Activated T-helper 1 cell treated with Interleukin-2 at 50 U/mL for 16 hours (primary cell): ENCODE results near the gene NEIL1.
A peak's percentile ranks its signal among the peaks of the same experiment; 100 is the strongest.
"Not testable (repeated sequence)": the region's sequence is repeated elsewhere in the genome, so short reads cannot be mapped to it uniquely, and the experiment has no call there.

Source experiments
- DNase-seq: peaks from one replicate; pipeline ENCODE4 v3.0.0-alpha.2; 2020; ENCODE audit warnings: low read depth

The NEIL1 gene, protein sequence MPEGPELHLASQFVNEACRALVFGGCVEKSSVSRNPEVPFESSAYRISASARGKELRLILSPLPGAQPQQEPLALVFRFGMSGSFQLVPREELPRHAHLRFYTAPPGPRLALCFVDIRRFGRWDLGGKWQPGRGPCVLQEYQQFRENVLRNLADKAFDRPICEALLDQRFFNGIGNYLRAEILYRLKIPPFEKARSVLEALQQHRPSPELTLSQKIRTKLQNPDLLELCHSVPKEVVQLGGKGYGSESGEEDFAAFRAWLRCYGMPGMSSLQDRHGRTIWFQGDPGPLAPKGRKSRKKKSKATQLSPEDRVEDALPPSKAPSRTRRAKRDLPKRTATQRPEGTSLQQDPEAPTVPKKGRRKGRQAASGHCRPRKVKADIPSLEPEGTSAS

DNA sequence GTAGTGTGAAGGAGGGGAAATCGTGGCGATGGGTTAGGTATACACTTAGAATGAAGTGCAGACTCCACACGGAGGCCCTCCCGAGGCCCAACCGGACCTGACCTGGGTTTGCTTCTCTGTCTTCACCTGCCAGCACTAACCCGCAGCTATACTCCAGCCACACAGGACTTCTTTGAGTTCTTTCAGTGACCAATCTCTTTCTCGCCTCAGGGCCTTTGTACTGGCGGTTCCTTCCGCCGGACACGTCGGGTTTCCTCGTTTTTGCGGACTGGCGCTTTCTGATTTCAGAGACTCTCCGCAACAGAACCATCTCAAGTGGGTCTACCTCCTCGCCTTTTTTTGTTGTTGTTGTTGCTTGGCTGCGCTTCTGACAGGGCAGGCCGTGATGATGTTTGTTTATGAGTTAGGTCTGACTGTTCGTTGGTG lies at the start of gene NEIL1:
TSS of gene NEIL1 (plus strand) at position 244 of the 426 bp plus-strand sequence. CDS start 1,867 bp downstream, outside the sequence.
- DNase-seq = no peak

DNA sequence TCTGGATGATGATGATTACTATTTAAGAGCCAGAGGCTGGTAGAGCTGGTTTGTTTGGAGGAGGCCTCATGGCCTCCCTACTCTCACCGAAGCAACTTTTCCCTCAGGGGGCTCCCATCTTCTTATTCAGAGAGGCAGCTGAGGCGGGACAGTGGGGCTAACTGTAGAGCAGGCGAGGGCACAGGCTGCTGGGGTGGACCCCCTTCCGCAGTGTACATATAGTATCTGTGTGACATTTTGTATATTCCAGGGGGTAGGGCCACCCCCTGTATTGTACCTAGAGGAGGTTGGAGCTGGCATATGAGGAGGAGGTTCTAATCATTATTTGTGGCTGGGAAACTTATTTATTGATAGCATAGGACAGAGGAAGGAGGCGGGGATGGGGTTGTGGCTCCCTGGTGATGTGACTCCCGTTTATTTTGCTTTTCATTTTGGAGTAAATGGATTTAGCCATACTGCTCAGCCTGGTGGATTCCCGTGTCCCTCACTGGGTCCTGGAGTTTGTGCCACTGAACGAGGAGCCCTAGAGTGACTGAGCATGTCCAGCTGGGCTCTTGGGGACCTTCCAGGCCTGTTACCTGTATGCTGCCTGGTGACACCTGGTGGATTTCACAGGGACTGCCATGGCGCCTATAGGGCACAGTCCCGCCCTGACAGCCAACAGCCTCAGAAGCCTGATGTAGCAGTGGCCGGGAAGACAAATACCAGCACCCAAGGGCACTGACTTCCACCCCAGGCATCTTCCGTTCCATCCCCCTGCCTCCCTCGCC lies 48.1 kb upstream of the NEIL1 start:
- DNase-seq = not testable (repeated sequence)

DNA sequence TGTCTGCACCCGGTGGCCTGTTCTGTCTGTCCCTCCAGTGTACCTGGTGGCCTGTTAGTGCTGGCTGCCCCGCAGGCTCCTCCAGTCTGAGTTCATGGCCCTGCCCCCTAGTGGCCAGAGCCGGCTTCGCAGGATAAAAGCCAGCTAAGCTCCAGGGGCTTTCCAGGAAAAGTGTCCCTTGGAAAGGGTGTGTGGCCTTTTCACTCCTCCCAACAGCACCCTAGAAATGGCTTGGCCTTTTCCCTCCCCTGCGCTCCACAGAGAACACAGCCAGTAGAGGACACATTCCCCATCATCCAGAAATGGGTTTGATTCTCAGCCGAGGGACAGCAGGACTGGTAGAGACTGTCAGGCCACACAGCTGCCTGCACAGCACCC lies 47.5 kb upstream of the NEIL1 start:
- peak; percentile 25 for DNase-seq

DNA sequence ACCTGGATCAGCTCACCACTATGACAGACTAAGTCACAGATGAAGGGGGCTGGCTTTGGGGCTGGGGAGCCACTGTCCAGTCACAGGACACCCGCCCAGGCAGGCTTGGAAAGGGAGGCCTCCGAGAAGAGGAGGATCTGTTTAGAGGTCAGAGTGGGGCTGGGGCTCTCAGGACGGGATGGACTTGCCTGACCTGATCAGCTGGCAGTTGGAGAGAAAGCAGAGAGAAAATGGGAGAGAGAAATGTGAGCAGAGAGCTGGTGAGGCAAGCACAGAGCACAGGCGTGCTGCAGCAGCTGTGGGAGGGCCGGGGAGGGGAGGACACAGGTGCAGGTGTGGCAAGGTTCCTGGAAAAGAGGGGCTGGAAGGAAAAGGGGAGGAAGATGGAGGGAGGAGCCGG lies 46.8 kb upstream of the NEIL1 start:
- not testable (repeated sequence) for DNase-seq

DNA sequence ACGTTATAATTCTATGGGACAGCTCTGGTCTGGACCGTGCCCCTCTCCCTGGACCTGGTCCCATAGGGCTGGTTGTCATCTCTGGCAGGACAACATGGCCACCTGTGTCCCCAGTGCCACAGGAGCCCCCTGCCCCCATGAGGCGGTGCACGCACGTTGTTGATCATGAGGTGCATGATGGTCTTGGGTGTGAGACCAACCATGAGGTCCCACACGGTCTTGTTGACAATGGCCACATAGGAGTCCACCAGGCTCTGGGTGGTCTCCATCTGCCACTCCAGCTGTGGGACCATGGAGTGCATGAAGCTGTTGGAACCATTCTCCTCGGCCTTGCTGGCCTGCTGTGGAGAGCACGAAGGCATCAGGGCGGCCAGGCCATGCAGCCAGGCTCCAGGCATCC lies 44.5 kb upstream of the NEIL1 start:
- no peak for DNase-seq

DNA sequence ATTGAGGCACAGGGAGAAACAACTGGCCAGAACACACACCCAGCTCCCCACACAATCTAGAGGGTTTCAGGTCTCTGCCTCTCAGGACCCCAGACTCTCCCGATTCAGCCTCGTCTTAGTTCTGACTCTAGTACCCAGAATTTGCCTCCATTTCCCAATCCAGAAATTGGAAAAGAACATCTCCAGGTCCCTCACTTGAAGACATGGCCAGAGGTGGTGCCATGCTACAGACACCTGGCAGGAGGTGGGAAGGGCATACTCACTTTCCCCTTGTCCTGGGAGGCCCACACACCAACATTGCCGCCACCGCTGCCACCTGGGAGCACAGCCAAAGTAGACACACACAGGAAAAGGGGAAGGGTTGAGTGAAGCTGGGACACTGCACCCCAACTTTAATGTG lies 44.1 kb upstream of the NEIL1 start:
- not testable (repeated sequence) for DNase-seq

DNA sequence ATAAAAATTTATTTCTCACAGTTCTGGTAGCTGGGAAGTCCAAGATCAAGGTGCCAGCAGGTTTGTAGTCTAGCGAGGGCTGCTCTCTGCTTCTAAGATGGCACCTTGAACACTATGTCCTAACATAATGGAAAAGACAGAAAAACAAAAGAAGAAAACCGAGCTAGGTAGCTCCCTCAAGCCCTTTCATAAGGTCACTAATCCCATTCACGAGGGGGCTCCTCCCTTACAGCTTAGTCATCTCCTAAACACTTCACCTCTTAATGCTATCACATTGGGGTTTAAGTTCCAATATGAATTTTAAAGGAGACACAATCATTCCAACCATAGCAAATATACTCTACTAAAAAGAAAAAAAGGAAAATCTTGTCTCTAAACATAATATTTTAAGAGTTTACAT lies 40.7 kb upstream of the NEIL1 start:
- no peak for DNase-seq

DNA sequence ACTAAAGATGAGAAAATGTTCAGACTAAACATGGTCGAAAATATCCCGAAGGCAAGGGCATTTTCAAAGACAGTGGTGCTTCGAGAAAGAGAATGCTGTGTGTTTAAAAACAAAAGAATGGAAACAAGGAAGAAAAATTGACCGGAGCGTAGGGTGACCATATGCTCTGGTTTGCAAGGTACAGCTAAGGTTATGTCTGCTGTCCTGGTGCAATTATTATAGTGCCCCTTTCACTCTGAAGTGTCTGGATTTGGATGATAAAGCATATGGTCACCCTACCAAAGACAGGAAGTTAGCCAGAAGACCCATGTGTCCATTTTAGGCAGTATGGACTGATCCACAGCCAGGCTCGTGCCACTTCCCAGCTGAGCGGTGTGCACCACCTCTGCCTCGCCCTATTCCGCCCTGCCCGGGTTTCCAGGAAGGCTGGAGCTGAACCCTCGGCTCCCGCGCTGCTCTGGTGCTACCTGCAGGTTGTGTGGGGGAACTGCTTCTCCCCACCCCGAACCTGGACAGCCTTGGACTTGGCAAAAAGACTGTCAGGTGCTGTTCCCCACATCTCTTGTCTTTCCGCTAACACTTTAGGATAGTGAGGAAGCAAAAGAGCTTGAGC lies 39.0 kb upstream of the NEIL1 start:
- no peak for DNase-seq

DNA sequence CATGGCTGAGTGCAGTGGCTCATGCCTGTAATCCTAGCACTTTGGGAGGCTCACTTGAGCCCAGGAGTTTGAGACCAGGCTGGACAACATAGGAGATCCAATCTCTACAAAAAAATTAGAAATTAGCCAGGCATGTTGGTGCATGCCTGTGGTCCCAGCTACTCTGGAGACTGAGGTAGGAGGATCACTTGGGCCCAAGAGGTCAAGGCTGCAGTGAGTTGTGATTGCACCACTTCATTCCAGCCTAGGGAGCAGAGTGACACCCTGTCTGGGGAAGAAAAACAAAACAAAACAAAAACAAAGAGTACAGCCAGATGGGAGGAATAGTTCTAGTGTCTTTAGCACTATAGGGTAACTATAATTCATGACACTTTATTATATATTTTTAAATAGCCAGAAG lies 37.1 kb upstream of the NEIL1 start:
- DNase-seq = no peak

DNA sequence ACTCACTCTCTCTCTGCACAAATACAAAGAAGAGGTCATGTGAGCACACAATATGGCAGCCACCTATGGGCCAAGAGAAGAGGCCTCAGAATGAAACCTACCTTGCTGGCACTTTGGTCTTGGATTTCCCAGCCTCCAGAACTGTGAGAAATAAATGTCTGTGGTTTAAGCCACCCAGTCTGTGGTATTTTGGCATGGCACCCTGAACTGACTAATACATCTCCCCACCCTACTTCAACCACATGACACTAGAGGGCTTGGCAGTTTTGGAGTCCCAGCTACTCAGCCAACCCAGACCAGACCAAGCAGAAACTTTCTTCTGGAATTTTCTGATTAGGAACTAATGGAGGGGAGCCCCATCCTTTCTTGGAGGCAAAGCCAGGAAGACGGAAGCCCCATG lies 34.3 kb upstream of the NEIL1 start:
- DNase-seq = not testable (repeated sequence)

DNA sequence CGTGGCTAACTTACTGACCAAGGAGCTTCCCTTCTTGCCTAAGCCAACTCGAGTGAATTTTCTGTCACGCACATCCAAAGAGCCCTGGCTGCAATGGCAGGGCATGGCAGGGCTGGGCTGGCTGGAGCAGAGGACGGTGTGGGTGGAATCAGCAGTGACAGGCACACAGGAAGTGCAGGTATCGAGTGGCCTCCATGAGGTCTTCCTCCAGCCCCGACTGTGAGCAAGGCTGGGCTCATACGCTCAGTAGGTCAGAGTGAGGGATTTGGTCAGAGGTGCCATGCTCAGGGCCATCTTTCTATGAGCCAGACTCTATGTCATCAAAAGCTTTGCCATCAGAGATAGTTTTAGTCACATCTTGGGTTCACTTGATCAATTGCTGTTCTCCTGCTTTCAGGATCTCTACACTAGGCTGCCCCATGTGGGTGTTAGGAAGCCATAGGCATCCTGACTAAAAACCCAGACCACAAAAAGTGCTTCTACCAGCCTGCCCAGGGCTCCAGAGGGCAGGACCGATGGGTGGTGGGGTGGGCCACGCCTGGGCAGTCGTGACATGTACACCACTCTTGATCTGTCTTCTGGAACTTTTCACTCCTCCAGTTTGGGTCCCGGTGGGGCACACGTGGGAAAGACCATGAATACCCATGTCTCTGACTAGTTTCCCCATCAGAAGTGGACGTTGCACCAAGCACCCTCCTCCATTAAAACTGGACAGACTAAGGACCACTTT lies 33.6 kb upstream of the NEIL1 start:
- no peak for DNase-seq

DNA sequence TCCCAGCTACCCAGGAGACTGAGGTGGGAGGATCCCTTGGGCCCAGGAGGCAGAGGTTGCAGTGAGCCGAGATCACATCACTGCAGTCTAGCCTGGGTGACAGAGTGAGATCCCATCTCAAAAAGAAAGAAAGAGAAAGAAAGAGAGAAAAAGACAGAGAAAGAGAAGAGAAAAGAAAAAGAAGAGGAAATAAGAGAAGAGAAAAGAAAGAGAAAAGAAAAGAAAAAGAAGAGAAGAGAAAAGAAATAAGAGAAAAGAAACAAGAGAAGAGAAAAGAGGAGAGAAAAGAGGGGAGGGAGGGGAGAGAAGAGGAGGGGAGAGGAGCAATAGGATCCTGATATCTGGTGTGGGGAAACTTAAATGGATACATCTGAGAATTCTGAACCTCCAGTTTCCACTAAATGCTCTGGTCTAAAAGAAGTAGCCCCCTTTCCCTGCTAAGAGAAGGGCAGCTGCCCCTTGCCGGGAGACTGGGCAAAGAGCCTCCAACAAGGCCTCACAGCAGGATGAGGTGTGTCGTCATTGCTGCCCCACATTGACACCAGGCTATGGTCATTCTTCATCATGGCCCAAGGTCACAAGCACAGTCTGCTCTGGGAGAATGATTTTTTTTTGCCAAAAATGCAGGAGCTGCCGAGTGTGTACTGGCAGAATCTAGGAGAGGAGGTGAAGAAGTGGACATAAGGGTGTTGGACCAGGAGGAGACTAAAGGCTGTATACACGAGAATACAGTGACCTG lies 32.1 kb upstream of the NEIL1 start:
- DNase-seq = no peak

DNA sequence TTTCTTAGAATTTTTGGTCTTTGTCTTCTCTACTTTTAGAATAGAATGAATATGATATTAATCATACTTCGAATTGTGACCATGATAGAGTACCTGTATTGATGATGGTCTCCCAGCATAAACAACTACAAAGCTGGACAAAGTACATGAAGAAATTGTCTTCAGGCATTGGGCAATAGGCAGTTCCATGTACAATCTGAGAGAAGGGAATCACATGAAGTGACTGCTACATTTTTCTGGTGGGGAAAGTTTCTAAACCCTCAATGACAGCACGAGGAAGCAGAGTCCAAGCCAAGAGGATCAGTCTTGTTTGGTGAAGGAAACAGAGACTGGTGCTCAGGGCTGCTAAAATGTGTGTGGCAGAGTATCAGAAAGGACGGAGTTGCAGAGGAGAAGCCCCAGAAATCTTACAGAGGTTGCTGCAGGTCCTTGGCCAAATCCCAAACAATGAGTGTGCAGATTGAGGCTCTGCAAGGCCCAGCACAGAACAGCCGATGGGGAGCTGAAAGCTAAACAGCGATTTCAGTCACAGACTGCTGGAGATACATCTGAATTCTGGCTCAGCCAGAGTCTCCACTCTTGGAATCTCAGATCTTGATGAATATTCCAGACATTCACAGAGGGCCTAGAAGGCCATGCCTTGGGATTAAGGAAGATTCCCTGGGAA lies 27.5 kb upstream of the NEIL1 start:
- DNase-seq = not testable (repeated sequence)

DNA sequence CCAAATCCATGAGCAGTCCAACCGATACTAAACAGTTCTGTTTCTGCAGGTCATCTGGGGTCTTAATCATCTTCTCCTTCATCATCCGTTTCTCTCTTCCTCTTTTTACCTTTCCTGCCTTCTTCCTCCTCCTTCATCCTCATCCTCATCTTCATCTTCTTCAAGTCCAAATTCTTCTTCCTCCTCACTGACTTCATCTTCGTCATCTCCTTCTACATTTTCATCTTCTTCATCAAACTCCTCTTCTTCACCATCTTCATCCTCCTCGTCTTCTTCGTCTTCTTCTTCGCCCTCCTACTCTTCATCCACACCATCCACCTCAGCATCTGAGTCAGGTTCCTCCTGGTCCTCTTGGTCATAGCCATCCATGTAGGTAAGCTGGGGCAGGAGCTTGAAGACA lies 25.1 kb upstream of the NEIL1 start:
- no peak for DNase-seq

DNA sequence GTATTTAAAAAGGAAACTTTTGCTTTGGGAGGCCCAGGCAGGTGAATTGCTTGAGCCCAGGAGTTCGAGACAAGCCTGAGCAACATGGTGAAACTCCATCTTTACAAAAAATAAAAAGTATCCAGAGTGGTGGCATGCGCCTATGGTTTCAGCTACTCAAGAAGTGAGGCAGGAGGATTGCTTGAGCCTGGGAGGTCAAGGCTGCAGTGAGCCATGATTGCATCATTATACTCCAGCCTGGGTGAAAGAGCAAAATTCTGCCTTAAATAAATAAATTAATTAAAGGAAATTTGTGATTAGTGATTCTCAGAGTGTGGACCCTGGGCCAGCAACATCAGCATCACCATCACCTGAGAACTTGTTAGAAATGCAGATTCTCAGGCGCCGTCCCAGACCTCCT lies 20.9 kb upstream of the NEIL1 start:
- DNase-seq = no peak

DNA sequence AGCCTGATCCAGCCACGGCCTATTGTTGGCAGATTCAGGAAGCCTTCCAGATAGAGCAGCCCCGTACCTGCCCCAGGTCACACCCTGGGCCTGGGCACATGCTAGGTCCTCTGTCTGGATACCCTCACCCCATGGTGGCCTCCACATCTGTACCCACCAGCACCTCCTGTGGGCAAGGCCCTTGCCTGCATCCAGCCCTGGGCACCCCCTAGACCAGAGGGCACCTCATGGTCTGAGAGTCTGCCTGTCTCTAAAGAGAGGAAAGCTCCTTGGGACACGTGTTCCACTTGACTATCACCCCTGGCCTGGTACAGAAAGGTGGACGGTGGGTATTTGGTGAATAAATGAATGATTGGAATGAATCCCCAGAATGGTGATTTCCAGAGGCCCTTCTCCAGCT lies 19.8 kb upstream of the NEIL1 start:
- no peak for DNase-seq

DNA sequence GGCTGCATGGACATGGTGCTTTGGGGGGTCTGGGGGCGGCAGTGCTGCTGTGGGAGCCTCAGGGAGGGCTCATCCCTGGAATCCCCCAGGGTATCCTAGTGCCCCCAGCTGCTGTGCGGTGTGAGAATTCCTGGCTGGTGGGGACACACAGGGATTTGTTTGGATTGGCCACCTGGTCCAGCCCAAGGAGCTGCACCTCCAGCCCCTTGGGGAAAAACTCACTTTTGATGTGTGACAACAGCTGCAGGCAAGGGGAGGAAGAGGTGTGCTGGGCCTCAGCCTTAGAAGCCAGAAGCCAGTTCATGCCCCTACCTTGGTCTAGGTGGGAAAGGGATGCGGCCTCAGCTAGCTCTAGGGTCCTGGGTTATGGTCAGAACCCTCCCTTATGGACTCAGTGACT lies 19.3 kb upstream of the NEIL1 start:
- no peak for DNase-seq

DNA sequence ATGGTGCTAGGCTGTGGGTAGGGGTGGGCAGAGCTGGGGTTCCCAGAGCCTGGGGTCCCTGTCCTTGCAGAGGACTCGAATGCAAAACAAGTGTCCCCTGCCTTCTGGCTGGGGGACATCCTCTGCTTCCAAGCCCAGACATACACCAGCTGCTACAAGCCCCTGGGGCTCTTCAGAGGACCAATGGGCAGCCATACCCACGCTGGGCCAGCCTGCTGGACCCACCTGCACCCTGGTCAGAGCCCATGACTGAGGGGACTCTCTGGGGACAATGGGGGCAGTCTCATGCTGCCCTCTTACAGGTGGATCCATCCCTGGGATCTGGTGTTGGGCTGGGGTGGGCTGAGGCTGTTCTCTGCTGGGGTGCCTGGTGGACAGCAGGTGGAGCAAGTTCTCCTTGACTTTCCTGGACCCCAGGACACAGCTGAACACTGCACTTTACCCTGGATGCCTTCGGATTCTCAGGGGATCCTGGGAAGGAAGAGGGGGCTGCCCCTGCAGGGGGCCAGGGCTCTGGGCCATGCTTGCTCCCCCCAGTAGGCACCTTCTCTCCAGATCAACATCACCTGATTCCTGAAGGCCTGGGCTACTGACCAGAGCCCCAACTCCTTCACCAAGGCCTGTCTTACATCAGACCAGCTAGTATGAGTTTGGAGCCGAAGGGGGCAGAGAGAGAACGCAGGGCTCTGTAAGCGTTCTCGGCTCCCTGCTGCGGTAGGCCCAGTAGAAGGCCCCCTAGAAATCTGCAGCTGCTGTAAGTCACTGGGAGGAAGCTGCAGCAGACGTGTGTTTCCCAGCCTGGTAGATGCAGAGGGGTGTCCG lies 18.1 kb upstream of the NEIL1 start:
- DNase-seq = no peak

DNA sequence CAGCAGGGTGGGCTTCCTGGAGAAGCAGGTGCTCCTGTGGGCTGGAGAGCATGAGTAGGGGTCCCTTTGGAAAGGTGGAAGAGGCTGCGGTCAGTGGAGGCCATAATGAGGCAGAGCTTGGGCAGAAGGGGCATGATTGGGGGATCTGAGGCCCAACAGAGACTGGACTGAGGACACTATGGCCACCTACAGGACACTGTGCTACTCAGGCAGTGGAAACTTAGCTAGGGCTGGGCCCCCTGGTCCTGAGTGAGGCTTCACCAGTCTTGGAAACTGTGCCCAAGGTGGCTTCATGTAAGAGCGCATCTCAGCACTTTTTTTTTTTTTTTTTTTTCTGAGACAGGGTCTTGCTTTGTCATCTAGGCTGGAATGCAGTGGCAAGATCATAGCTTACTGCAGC lies 17.3 kb upstream of the NEIL1 start:
- DNase-seq = no peak

DNA sequence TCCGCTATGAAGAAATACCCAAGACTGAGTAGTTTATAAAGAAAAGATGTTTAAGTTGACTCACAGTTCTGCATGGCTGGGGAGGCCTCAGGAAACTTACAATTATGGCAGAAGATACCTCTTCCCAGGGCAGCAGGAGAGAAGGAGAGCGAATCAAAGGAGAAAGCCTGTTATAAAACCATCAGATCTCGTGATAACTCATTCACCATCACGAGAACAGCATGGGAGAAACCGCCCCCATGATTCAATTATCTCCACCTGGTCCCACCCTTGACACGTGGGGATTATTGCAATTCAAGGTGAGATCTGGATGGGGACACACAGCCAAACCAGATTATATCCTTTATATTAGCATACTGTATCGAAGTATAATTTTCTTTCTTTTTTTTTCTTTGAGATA lies 14.7 kb upstream of the NEIL1 start:
- not testable (repeated sequence) for DNase-seq
